Measurements from ENCODE around the gene ELMOD3. TPM values are rescaled to one million over a fixed set of nuclear protein-coding genes. Genes with fewer than 3 reads are reported as not detected.

The ELMOD3 gene
- total RNA-seq, 1 donor = 10.5 TPM

- peak; percentile 76 to 90 (median 81) for DNase-seq (ENCODE audit: low read depth in 2 of 3, low spot score in 2 of 3)
These were observed 66.1 kb downstream of the ELMOD3 start for GRCh38 chr2:85420536-85421259.

- no peak for DNase-seq (ENCODE audit: low read depth in 2 of 3, low spot score in 2 of 3)
These were observed 66.9 kb downstream of the ELMOD3 start for GRCh38 chr2:85421260-85422071.

- DNase-seq (ENCODE audit: low read depth in 2 of 3, low spot score in 2 of 3) = no peak
These were observed 67.5 kb downstream of the ELMOD3 start for GRCh38 chr2:85422072-85422457.

GRCh38 chr2:85423525-85423924, 69.0 kb downstream of the ELMOD3 start:
- peak in 1 of 3 donors; percentile 46 for DNase-seq (ENCODE audit: low read depth in 2 of 3, low spot score in 2 of 3)

GRCh38 chr2:85425588-85425987, 71.0 kb downstream of the ELMOD3 start:
- no peak for DNase-seq (ENCODE audit: low read depth in 2 of 3, low spot score in 2 of 3)

- DNase-seq (ENCODE audit: low read depth in 2 of 3, low spot score in 2 of 3) = no peak
These were observed 72.8 kb downstream of the ELMOD3 start for GRCh38 chr2:85427300-85427835.

- peak in 1 of 3 donors; percentile 21 for DNase-seq (ENCODE audit: low read depth in 2 of 3, low spot score in 2 of 3)
These were observed 73.8 kb downstream of the ELMOD3 start for GRCh38 chr2:85428343-85428881.

- no peak for DNase-seq (ENCODE audit: low read depth in 2 of 3, low spot score in 2 of 3)
These were observed 74.8 kb downstream of the ELMOD3 start for GRCh38 chr2:85429213-85429923.

- DNase-seq (ENCODE audit: low read depth in 2 of 3, low spot score in 2 of 3) = no peak
These were observed 75.3 kb downstream of the ELMOD3 start for GRCh38 chr2:85429924-85430289.

GRCh38 chr2:85430752-85431569, 76.4 kb downstream of the ELMOD3 start:
- no peak for DNase-seq (ENCODE audit: low read depth in 2 of 3, low spot score in 2 of 3)

- DNase-seq (ENCODE audit: low read depth in 2 of 3, low spot score in 2 of 3) = no peak
These were observed 77.1 kb downstream of the ELMOD3 start for GRCh38 chr2:85431570-85432205.

GRCh38 chr2:85433511-85434089, 79.0 kb downstream of the ELMOD3 start:
- DNase-seq (ENCODE audit: low read depth in 2 of 3, low spot score in 2 of 3) = no peak

GRCh38 chr2:85434696-85435095, 80.1 kb downstream of the ELMOD3 start:
- peak in 1 of 3 donors; percentile 27 for DNase-seq (ENCODE audit: low read depth in 2 of 3, low spot score in 2 of 3)

GRCh38 chr2:85435220-85435958, 80.8 kb downstream of the ELMOD3 start:
- peak in 1 of 3 donors; percentile 24 for DNase-seq (ENCODE audit: low read depth in 2 of 3, low spot score in 2 of 3)

GRCh38 chr2:85435981-85436835, 81.6 kb downstream of the ELMOD3 start:
- no peak for DNase-seq (ENCODE audit: low read depth in 2 of 3, low spot score in 2 of 3)

GRCh38 chr2:85436836-85437487, 82.4 kb downstream of the ELMOD3 start:
- no peak for DNase-seq (ENCODE audit: low read depth in 2 of 3, low spot score in 2 of 3)

All from hematopoietic multipotent progenitor cell (in vitro differentiated cells).